ENCODE measurements around the gene PCDH15.

PCDH15 gene

DNA sequence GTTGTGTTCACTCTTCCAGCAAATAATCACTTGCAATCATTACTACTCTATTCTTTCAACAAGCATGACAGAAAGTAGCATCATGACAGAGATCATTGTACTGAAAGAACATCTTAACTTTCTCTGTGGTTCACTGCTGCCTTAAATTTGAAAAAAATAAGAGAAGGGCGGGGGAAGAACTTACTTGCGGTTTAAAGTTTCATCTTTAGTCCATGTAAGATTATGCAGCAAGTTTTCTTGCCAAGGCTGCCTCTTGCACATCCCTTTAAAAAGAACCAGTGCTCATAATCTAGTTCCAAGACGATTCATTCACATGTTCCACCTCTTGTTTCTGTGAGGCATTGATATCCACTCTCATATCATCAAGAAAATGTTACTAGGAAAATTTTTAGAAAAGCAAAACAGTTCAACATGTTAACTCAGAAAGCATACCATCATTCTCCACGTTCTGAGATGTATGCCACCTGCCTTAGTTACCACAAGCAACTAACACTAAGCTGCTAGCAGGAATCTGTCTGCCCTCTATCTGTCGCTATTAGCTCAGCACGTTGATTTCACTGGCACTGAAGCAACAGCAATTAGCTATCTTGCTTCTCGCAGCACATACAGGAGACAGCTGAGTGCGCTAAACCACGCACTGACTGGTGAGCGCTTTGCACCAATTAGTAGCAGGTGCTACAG is at the start of gene PCDH15:
PCDH15 (minus strand) TSS at position 491 of the 681 bp plus-strand sequence. CDS start 136,969 bp downstream, outside the sequence.
- DNase-seq (ENCODE audit: low spot score), result peak; percentile 29

DNA sequence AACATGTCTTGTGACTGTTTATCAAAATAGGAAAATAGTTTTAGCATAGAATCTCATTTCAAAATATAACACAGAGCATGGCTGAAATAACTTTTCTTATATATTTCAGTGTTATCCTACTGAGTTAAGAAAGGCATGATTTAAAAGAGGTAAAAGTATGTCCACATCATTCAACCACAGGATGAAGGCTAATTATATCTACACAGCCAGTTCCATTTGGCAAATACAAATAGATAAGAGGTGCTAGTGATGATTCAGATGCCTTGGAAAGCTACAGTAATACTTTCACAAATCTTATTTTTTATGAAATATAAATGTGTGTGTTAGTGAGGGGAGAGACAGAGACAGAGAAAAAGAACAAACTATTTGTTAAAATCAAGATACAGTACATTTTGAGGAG is 42.9 kb upstream of the PCDH15 start:
- DNase-seq (ENCODE audit: low spot score), result no peak

DNA sequence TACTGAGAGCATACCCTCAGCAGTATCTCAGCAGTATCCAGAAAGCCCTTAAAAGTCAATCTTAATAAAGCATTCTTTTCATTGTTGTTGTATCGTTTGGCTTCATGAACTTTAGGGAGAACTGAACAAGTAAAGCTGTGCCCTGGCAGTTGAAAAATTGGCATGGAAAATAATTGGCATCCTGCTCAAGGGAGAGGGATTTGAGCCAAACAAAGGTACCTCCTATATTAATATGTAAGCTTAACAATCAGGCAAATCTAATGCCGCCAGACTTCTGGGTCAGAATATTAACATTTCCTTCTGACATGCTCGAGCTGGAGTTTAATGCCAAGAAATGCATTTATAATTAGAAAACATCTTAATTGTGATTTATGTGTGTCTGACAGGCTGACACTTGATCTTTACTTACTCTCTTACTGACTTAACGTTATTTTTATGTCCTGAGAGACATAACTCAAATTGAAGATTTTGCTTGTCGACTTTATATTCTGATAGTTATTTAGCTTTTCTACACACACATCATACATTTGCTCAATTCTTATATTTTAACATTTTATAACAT is 42.1 kb upstream of the PCDH15 start:
- DNase-seq (ENCODE audit: low spot score), result no peak

DNA sequence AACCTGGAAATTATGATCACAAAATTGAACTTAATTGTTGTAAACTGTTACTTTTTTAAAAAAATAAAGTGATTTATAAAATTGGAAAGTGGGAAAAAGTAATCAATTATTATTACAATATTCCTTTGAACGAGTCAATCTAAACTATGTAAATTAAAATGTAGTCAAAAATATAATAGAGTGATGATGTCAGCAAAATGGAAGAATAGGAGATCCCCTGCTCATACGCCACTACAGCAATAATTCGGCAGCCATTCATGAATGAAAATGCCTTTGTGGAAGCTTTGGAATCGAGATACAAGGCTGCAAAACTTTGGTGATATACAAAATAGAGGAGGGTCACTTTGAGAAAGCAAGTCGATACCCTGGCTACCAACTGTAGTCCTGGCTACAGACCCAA is 36.4 kb upstream of the PCDH15 start:
- DNase-seq (ENCODE audit: low spot score), result no peak

DNA sequence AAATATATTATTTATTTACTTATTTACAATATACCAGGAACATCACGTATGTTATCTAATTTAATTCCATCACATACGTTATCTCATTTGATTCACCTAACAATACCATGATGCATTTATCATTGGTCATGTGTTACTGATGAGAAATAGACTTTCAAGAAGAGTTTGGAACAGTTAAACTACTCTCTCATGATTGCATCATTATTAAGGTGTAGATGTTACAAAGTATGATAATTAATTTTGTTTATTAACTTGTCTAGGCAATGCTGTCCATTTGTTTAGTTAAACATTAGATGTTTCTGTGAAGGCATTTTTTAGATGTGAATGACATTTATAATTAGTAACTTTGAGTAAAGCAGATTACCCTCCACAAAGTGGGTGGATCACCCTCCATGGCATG is 32.0 kb upstream of the PCDH15 start:
- DNase-seq (ENCODE audit: low spot score), result no peak

DNA sequence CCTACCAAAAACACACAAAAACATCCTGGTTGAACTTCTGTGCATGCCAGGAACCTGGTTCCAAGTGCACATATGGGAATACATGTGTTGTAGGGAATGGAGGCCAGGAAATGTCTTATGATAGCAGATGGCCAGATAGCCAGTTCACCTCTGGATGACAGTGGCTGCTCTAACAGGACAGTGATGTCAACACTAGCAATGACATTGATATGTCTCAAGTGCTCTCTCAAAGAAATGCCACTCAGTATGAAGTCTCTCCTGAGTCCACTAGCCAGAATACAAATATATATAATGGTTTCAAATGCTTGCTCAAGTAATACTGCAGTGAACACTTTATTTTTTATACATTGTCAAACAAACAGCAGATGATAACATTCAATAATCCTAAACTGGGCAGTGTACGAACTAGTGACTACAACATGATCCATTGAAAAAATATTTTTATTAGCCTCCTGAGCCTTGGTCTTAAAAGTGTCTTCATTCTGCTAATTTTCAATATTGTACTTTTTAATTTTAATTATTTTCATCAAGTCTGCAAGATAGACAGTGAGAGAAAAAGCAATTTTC is 26.0 kb upstream of the PCDH15 start:
- no peak for DNase-seq (ENCODE audit: low spot score)

DNA sequence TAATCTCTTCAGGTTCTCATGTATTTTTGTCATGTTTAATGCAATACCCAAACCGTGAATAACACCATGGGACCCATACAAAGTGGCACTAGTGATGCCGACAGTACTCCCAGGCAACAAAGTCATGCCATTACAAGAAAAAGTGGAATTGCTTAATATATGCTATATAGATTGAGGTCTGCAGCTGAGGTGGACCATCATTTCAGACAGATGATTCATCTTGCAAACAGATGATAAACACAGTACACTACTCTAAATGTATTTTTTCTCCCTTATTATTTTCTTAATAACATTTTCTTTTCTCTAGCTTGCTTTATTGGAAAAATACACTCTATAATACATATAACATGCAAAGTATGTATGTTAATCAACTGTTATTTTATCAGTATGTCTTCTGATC is 14.6 kb upstream of the PCDH15 start:
- DNase-seq (ENCODE audit: low spot score), result no peak

DNA sequence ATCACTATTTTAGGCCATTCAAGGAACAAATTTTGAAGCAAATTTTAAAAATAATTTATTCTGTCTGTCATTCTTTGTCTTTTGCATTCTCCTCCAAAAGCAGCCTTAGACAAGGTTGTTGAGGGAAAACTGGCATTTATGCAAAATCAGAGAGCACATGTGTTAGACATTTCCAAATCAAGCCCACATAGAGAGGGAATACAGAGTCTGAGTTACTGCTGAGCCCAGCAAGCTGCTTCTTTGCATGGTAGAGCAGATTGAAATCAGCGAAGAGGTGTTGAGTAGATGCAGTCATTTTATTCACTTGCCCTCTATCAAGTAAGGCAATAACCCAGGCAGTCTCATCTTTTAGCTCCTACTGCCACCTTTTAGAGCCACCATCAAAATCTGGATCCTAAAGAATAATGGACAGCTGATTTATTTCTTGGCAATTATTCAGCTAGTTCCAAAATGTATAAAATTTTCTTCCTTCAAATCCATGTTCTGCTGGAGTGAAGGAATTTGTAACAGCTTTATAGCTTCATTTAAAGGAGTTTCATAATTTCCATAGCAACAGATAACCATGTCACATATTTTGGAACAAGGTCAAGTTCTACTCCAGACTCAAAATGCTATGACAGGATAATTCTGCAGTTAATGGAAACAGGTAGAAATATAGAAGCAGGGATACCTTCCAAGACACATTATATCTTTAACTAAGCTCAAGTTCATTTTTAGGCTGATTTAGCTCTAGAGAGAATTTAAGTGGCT is 7.3 kb upstream of the PCDH15 start:
- no peak for DNase-seq (ENCODE audit: low spot score)

DNA sequence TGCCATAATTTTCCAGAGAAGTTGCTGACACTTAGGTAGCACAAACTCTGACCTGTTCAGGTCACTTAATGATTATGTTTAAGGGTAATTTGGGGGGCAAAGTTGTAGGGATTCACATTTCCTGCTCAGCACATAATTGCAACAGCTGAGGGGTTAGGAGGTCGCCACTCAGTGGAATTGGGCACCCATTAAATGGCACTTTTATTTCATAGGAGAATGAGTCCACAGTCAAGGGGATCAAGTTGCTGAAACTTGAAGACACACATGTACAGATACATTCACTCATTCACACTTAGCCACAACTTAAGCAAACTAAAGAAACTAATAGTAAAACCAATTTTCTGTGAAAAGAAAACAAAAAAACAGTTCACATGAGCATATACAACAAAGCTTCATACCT is 1.5 kb downstream of the PCDH15 start:
- no peak for DNase-seq (ENCODE audit: low spot score)

DNA sequence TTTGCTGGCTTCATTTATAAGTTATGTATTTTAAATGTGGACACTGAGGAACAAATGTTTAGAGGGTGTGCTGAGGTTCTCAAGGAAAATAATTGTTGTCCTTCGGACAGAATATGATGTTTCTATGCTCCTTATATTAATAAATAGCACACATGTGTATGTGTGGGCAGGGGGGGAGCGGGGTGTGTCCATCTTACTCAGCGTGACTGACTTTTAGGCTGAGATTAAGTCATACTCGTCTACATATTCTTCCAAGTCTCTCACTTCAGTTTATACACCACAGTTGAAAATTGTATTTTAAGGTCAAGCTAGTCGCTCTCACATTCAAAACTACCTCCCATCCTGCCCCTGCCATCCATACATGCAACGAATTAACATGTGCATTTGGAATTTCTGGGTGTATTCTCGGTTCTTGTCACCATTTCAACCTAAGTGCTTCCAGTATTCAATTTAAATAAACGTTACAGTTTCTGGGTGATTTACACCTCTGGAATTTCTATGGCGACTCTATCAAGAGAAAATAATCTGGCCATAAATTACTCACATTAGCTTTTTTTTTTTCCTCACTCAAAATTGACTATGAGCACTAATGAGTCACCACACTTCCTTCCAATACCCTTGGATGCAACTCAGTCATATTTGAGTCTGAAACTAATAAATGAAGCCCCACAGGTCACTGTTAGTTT is 3.3 kb downstream of the PCDH15 start:
- no peak for DNase-seq (ENCODE audit: low spot score)

DNA sequence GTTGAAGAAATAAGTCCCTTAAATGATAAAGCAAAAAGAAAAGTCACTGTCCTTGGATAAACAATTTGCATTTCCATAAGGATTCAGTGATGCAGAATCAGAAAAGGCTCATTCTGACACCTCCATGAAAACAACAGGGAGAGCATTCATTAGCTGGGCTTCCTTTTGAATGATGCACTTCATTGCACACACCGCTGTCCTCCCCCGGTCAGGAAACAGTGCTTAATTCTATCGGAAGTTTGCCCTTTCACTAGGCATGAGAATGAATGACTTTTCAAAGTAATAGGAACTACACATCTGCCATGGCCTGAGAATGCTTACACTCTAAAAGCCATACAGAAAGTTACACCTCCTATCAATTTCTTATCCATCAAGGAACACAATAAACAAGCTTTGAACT is 4.2 kb downstream of the PCDH15 start:
- DNase-seq (ENCODE audit: low spot score), result no peak

DNA sequence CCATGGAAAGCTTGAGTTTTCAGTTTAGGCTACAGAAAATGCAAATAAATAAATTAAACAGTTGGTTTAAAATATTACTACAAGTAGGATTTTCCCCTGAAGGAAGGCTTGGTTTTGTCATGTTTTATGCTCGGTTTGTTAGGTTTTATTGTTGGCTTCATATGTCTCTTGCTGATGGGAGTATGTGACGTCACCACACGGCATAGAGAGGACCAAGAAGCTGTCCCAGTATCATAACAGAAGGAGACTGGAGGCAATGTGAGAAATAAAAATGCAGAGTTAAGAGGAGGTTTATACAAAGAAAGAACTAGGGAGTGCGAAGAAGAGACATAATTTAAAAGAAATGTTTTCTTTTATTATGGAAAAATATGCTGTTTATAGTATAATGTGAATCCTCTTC is 24.4 kb downstream of the PCDH15 start:
- DNase-seq (ENCODE audit: low spot score), result no peak

DNA sequence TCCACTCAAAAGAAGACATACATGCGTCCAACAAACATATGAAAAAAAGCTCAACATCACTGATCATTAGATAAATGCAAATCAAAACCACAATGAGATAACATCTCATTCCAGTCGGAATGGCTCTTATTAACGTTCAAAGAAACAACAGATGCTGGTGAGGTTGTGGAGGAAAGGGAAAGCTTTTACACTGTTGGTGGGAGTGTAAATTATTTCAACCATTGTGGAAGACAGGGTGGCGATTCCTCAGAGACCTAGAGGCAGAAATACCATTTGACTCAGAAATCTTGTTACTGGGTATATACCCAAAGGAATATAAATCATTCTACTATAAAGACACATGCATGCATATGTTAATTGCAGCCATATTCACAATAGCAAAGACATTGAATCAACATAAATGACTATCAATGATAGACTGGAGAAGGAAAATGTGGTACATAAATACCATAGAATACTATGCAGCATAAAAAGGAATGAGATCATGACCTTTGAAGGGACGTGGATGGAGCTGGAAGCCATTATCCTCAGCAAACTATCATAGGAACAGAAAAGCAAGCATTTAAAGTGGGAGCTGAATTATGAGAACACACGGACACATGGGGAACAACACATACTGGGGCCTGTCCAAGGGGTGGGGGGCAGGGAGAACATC is 28.4 kb downstream of the PCDH15 start:
- no peak for DNase-seq (ENCODE audit: low spot score)

DNA sequence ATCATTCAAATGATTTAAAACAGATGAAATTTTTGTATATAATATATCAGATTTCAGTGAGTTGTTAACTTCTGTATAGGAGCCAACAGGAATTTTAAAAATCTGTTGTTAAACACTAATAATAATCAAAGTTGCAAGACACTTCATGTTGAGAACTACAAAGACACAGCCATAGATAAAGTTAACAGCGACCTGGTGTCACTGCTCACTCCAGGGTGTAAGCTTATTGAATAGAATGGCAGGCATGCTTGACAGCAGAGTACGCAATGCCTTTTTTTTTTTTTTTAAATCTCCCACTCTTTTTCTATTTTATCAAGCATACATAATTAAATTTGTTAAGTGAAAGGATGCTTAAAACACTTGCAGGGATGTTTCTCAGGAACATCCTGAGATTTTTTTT is 32.0 kb downstream of the PCDH15 start:
- no peak for DNase-seq (ENCODE audit: low spot score)

DNA sequence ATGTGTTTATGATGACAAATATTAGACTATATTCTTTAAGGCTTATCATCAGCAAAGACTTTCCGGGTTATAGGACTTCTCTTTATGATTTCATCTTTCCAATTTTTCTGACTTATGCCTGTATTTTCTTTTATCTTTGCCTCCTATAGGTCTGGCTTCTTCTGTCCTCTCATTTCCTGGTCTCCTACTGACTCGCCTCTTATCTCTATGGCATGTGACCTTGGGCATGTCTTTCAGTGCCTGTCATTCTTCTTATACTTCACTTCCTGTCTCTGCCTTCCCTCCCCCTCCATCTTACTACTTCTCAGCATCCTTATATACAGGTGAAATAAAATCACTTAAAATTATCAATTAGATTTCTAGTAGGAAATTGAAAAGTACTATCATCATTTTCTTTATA is 42.2 kb downstream of the PCDH15 start:
- no peak for DNase-seq (ENCODE audit: low spot score)

DNA sequence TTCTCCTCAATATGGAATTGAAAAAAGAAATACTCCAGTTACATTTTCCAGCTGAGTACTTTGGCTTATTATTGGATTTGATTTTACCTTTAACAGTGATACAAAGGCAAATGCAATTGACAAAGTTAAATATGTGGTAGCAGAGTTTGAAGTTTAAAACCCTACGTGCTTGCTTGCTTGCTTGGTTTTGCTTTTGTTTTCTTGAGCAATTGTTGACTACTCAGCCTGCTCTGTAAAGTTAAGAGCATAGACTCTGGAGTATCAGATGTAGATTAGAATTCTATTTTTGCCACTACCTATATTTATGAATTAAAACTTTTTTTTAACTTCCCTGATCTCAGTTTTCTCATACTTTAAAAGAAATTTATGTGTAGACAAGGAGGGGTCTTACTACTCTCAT is 51.4 kb downstream of the PCDH15 start:
- DNase-seq (ENCODE audit: low spot score), result no peak

DNA sequence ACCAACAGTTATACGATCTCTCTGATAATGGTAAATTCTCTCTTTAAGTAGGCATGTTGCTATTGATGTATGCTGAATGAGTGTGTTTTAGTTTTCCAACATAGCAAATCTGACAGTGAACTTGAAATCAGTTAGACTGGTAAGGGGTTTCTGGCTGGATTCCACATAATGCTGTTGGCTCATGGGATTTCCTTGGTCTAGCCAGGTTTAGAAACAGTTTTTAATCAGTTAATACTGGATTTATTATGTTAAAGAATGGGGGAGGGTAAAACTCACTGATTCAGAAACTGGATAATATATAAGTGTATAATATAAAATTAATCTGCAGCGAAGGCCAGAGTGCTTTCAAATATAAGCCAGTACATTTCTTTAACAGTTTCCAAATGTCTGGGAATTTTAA is 55.6 kb downstream of the PCDH15 start:
- no peak for DNase-seq (ENCODE audit: low spot score)

DNA sequence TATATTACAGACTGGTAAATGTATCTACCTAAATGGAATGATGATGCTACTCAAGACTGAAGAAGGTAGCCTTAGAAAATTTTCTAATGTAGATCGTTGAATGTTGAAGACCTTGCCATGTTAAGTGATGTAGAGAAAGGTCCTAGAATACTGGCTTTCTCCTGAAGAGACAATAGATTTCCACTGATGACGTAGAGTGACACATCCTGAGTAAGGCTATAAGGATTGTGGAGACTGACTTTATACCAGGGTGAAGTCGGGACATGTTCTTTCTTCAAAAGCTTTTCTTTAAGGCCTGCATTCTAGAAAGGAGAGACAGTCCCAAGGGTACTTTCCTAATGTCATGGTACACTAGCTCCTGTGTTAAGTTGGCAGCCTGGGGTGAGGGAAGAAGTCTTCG is 58.6 kb downstream of the PCDH15 start:
- no peak for DNase-seq (ENCODE audit: low spot score)

DNA sequence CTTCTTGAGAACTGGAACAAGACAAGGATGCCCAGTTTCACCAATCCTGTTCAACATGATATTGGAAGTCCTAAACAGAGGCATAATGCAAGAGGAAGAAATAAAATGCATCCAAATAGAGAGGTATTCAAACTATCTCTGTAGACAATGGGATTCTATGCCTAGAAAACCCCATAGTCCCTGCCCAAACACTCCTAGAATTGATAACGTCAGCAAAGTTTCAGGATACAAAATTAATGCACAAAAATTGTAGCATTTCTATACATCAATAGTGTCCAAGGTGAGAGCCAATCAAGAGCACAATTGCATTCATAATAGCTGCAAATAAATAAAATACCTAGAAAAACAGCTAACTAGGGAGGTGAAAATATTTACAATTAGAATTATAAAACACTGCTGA is 72.5 kb downstream of the PCDH15 start:
- DNase-seq (ENCODE audit: low spot score), result no peak

DNA sequence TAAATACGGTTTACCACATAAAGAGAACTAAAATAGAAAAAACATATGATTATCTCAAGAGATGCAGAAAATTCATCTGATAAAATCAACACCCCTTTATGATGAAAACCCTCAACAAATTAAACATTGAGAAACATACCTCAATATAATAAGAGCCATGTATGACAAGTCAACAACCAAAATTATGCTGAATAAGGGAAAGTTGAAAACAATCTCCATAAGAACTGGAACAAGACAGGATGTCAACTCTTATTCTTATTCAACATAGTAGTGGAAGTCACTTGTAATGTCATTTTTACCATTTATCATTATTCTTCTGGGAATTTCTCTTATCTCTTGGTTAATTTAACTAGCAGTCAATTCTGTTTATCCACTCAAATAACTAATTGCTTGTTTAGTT is 79.0 kb downstream of the PCDH15 start:
- no peak for DNase-seq (ENCODE audit: low spot score)

DNA sequence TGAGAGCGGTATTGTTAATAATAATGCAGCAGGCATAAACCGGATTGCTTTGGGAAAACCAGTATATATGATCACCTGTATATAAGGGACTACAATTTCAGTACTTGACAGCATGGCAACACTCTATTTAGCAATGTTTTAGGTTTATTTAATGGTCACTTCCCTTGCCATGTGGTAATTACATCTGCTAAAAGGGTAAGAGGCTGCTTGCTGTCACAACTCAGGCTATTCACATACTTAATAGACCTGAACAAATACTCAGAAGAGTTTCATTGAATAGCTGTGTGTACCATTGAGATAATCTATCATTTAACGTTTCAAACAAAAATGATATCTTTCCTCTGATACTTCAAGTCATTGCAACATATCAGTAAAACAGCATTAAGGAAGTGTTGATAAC is 90.1 kb downstream of the PCDH15 start:
- DNase-seq (ENCODE audit: low spot score), result no peak

DNA sequence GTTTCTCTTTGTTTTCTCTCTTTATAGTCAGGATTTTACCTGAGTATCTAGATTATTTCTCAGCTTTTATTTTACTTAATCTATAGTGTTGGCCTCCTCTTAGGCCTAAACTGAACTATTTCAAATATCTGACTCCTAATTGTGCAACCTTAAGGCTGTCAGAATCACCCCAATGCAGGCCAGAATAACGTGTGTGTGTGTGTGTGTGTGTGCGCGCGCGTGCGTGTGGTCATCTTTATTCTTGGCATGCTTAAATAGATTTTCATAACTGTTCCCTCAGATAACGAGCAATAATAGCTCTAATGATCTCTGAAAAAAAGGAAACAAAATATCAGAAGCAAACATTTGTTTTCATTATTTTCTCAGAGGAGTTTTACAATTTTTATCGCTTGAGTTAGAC is 92.4 kb downstream of the PCDH15 start:
- no peak for DNase-seq (ENCODE audit: low spot score)
